Left forelimb (tissue), 1 donor: ENCODE results near the gene CENPP.
A peak's percentile ranks its signal among the peaks of the same experiment; 100 is the strongest.

Experiments used
- DNase-seq: peaks from one replicate; pipeline ENCODE4 v3.0.0-alpha.2; 2018; ENCODE audit warnings: low spot score

Gene CENPP

DNA sequence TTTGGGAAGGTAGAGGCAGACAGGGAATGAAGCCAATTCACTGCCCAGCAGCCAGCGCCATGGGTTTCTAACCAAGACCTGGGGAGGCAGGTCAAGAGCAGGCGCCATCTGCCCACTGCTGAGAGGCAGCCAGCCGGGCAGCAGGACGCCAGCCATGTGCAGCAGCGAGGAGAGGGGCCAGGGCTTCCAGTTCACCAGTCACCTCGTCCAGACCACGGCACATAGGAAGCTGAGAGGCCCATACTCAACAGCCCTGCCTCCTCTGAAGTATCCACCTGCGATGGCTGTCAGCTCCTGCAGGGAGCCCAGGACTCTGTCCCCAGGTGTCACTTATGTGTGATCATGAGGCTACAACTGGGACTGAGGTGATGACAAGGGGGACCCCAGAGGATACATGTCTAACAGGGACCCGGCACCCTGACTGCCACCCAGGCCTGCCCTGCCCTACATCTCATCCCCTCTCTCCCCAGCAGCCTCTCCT lies 314.1 kb downstream of the CENPP start:
- peak; percentile 64 for DNase-seq

DNA sequence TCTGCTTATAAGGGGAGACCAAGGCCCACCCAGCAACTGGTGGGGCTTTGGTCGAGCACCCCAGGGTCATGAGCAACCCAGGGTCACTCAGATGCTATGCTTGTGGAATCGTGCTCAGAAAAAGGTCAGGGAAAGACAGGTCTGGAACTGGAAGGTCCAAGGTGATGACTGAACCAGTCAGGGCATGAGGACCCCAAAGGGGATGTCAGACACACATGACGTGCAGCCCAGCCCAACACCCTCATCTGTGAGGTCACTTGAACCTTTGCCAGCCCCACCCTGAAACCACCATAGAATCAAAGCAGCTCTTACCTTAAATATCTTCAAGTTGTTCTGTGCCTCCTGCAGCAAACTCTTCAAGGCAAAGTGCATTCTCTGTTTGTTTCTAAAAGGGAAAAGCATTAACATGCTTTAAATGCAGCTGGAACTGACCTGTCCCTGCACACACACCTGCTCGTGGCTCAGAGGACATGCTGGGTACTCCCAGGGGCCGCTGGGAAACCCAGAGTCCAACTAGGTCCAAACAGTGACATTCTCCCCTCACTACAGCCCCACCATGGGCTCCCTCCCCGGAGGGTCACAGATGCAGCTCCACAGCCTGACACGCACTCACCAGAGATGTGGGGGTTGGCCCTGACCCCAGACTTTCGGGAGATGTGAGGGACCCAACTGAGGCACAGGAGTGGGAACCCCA lies 314.8 kb downstream of the CENPP start:
- DNase-seq: peak; percentile 1

DNA sequence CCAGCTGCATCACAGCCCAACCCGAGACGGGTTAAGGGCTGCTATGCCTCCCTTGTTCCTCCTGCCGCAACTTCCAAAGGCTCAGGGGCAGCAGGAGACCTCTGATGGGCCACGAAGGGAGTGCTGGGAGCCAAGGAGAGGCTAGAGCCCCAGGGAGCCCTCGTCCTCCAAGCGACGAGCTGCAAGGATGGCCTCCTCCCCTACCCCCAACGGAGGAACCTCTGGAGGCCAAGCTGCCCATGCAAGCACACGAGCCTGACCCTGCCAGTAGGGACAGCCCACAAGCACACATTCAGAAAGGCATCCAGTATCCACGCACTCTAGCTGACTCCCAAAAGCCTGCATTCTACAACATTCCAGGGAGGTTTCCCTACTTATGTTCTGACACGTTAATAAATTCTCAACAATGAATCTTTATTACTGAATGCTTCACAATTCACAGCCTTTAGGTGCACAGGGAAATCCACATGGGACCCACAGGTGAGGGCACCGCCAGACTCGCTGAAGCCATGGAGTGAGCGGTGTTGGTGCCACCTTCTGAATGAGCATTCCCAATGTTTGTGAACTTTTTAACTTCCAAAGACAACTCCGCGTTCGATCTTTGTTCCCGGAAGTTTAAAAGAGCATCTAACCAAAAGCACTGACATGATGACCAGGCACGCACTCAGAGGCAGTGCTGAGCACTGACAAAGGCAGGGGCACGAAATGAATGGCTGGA lies 315.5 kb downstream of the CENPP start:
- DNase-seq: peak; percentile 38

DNA sequence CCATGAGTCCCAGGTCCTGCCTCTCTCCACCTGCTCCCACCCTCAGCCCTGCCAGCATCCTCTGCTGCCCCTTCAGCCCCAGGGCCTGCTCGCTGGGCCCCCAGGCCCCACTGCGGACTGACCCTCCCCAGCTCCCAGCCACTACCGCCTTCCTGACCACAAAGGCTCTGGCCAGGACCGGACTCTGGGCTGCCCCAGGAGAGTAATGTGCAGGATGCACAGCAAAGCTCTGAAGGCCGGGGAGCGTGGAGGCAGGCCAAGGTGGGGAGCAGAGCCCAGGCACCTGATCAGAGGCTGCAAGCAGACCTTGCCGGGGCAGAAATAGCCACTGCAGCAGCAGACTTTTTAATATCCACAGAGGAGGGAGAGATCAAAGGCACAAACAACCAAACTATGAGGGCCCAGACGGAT lies 316.3 kb downstream of the CENPP start:
- no peak for DNase-seq

DNA sequence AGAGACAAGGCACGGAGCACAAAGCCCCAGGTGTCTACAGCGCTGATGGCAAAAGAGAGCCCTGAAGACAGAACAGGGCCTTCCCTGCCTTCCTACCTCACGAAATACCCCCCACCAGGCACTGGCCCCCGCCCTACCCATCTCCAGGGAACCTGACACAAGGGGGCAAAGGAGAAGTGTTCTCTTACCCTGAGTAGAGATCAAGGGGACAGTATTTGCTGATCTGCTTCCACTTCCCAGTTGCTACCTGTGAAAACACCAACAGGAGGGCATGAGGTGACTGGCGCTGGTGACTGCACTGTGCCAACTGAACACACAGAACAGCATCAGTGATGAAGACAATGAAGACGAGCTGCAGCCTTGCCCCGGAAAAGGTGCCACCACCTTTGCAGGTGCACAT lies 316.8 kb downstream of the CENPP start:
- DNase-seq: peak; percentile 50

DNA sequence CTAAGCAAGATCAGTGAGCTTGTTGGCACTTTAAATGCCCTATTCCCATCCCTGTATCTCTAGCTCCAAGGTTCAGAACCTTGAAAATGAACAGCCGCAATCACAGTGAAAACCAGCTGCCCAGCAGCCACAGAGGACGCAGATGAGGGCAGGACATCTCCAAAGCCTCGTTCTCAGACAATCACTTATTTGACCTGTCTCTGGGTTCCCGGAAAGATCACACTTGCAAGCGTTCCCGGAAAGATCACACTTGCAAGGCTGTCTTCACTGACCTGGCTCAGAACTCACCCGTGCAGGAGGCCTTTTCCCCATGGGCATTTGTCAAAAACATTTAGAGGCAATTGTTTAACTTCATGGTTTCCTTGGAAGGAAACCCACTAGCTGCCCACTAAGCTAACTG lies 318.5 kb downstream of the CENPP start:
- no peak for DNase-seq

DNA sequence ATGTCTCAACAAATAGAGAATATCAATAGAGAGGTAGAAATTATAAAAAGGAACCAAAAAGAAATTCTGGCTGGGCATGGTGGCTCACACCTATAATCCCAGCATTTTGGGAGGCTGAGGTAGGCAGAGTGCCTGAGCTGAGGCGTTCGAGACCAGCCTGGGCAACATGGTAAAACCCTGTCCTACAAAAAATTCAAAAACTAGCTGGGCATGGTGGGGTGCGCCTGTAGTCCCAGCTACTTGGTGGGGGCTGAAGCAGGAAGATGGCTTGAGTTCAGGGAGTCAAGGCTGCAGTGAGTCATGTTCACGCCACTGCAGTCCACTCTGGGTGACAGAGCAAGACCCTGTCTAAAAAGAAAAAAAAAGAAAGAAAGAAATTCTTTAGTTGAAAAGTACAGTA lies 319.3 kb downstream of the CENPP start:
- DNase-seq: peak; percentile 11

DNA sequence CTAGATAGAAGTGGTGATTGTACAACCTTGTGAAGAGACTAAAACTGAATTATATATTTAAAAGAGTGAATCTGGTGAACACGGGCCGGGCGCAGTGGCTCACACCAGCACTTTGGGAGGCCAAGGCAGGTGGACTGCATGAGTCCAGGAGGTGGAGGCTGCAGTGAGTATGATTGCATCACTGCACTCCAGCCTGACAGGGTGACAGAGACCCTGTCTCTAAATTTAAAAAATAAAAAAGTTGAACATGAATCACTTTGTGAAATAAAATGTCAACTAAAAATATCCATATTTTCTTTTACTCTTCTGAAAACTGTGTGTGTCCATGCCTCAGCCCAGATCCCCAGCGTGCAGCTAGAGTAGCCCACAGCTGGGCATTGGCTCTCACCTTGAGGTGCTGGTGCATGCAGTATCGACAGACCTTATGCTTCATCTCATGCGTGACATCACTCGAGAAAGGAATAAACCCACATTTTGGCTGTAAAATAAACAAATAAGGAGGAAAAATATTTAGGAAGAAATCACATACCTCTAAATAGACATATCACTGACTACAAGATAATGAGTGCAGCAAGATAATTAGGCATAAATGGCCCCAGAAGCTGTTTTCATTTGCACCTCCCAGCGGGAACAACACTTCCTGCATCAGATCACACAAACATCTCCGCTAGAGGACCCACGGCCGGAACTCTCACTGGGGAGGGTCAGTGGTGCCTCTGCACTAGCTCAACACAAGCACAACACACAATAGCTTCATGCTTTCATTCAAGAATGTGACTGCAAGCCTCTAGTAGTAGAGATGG lies 322.1 kb downstream of the CENPP start:
- peak; percentile 40 for DNase-seq

DNA sequence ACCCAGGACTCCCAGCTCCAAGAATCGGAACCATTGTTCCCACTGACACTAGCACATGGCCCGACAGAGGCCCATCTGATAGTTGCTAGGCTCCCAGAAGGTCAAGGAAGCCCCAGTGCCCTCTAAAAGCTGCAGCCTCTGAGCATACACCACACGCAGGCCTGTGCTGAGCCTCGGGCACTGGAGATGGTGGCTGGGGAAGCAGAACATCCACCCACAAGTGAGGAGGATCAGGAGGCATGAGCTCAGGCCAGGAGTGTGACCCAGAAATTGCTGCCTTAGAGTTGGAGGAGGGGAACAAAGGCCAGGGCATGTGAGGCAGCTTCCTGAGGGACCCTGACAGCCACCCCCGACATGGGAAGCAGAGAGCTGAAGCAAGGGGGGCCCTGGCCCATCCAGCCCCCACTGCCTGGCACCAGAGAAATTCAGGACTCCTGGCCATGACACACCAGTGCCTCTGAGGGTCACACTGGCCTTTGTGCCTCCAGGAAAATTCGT lies 322.8 kb downstream of the CENPP start:
- peak; percentile 55 for DNase-seq

DNA sequence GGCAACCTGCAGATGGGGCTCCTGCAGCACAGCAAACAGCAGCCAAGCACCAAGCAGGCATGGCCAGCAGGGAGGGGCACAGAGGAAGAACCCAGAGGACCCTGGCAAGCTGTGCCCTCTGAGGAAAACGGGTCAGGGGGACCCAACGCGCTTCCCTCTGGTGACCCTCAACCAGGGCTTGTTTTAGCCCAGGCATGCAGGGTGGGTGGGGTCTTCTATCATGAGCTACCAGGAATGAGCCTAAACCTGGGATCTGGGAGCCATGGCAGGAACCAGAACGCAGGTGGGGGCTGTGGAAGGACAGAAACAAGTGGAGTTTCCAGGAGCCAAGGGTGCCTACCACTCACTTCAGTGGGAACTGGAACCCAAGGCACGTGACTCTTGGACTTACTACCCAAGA lies 323.3 kb downstream of the CENPP start:
- DNase-seq: peak; percentile 36

DNA sequence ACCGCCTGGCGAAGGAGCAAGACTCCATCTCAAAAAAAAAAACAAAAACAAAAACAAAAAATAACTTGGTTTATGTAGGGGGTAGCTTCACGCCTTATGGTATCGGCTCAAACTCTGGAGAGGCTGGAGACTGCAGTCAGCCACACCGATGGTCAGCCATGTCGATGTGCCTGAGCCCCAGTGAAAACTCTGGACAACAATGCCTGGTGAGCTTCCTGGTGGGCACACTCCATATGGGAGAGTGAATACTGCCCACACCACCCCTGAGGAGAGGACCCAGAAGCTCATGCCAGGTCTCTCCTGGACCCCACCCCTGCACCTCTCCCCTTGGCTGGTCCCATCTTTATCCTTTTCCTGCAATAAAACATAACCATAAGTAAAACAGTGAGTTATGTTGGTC lies 324.5 kb downstream of the CENPP start:
- no peak for DNase-seq

DNA sequence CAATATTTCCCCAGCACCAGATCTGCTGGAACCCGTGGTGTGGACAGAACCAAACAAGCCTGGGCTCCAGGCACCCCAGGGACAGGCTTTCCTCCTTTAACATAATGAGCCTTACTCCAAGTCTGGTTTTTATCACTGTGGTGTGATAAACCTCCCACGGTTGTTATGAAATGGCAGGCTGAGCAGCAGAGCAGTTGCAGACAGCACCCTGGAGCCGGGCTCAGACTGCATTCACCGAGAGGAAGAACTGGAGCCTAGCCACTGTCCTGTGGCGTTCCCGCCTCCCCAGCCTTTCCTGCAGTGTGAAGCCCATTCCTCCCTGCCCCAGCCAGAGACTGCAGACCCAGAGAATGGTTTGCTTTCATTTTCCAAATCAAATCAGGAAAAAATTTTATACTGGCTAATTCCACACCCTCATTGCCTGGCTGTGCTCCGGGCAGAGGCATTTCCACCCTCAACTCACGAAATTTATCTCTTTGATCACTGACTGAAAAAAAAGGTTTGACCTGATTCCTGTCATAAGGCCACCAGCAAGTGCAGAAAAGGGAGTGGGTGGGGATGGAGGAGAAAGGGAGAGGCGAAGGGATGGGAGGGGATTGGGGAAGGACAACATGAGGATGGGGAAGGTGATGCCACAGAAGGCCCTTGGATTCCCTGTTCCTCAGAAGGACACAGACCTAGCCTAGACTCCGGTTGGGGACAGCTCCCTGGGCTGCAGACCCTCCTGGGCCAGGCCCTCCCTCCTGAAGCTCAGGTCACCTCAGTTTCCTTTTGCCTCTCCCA lies 325.3 kb downstream of the CENPP start:
- peak; percentile 36 for DNase-seq

DNA sequence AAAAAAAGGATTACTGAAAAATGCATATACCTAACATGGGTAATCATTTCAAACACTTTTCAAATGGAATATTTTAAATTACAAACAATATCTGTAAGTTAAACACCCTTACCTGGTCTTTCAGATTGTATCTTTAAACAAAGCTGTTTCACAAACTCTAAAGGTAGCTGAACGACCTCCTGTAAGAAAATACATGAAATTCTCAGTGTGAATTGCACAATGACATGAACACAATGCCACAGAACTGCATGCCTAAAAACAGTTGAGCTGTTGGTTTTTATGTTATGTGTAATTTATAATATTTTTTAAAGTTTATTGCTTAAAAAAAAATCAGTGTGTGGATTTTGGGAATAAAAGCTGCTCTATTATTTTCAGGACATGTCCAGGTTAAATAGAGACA lies 326.7 kb downstream of the CENPP start:
- no peak for DNase-seq

DNA sequence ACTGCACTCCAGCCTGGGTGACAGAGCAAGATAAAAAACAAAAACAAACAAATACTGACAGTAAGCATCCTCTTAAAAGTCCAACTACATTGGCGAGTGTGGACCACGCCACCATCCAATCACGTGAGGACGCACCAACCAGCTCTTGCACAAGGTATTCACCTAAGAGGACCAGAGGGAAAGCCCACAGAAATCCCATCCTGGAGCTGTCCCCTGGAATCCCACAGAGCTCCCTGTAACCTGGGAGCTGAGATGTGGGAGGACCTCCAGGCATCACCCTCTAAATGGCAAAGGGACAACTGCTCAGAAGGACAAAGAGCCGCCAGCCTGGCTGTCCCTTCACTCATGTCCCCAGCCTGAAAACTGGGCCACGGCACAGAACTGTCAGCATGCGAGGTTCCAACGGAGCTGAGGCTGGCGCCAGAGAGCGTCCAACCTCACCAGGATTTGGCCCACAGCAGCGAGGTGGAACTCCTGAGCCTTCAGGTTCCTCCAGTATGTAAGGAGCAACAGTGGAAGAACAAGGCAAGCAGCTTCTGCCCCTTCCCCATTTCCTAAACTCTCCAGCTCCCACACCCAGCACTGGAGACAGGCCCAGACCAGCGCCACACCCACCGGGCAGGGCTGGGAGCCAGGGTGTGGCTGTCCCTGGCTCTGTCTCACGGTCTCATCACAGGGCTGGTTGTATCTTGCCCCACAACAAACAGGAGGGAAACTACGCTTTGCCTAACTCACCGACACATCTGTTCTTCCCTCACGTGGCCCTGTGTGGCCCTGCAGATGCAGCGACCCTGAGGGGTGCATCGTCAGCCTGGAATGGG lies 328.9 kb downstream of the CENPP start:
- DNase-seq: no peak

DNA sequence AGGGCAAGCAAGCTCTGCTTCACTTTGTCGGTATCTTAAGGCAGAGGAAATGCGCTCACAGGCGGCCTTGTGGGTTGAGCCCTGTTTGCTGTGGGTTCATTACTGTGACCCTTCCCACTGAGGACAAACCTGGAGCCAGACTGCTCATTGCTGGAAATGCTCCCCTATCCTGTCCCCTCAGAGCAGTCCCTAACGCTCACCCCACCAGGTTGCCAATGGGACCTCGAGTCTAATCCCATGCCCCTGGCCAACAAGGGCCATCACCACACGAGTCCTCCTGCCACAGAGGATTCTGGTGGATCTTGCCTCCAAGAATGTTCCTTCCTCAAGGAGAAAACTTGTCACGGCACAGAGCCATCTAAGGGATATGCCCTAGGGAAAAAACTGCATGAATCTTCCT lies 329.6 kb downstream of the CENPP start:
- no peak for DNase-seq

DNA sequence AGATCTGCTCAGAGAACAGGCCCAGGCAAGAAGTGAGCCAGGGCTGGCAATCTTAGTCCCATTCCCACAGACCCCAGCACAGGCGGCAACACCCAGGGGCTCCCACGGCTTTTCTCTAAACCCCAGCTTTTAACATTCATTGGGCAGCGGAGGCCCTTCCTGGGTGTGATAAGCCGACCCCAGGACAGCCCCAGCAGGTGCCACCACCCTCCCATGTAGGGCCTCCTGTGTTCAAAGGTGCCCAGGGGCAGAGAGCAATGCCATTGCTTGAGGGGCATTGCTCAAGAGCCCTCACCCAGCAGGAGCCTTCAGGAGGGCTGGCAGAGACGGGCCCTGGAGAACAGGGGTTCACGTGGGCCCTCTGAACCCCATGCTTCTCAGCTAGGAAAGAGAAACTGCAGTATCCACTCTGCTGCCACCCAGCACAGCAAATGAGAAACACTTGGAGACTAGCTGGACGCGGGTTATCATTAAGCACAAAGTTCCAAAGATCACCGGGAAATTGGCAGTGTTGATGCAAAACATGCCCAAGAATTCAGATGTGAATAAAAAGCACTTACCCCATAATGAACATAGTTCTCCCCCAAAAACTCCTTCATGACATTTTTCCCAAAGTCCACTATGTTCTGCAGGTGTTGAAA lies 330.3 kb downstream of the CENPP start:
- no peak for DNase-seq

DNA sequence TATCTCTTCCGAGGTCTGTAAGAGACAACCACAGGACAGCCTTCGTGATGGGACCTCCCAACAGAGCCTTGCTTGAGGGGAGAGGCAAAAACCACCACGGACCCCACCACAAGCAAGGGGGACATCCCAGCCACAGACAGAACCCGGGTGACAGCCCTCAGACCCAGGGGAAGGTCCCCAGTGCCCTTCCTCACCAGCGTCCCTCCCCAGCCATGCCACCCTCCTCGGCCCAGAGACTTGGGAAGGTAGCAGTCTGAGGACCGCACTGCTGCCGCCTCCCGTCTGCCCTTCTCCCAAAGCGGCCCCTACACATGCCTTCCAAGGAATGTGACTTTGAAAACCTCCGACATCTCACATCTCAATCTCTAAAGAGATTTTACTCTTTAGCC lies 330.8 kb downstream of the CENPP start:
- DNase-seq: peak; percentile 17

DNA sequence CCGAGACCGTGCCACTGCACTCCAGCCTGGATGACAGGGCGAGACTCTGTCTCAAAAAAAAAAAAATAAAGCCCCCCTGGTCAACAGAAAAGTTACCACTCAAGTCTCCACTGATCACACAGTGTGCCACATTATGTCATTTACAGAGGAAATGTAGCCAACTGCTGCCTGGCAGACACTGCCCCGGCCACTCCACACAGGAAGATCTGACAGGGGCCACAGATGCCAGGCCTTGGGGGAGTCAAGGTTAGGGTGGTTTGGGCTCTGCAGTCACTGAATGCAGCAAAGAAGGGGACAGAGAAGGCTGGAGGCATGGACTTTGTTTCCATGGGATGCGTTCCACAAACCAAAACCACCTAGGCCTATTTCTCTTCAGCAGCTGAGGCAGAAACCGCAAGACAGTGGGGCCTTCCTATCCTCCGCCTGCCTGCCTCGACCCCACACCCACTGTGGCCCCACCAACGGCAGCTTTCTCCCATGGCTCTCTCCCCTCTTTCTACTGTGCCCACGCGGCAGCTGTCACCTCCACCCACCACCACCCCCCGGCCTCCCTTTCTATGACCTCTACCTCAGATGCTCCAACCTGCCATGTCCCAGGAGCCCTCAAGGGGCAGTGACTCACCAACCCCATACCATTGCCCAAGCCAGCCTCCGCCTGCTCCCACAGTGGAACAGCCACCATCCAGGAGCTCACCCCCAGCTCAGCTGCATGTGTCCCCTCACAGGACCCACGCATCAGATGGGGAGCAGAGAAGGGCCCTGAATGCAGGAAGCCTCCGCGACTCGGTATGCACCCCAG lies 331.7 kb downstream of the CENPP start:
- DNase-seq: peak; percentile 28

DNA sequence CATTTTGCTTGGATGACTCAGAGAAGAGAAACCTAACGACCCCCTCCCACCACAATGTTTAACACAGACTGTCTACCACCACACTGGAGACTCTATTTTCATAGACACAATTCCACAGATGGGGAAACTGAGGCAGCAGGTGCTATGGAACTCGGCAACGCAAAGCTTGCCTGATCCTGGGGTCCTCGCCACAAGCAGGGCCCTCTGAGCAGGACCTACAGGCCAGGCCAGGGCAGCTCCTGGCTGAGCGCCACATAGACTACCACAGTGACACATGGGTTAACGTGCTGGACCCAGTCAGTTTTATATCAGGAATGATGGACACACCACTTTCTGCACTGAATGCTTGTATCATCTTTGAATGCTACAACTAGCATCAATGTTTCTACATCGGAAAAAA lies 332.4 kb downstream of the CENPP start:
- DNase-seq: no peak

DNA sequence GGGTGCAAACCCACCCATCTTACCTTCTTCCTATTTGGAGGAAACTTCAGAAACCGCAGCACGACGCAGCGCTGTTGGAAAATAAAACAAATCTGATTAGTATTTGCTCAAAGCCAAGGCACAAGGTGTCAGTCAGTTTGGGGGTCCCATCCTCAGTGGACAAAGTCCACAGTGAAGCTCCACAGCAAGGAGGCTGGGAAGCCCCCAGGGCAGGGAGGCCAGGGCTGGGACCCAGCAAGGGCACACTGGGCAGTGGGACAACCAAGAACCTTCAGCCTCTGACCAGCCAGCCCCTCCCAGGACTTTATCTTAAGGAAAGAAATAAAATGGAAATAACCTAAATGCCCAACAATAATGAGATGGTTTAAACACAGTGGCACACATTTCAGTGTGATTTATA lies 332.9 kb downstream of the CENPP start:
- DNase-seq: peak; percentile 8
